Esophagus muscularis mucosa (tissue), 4 donors: ENCODE measurements around the gene BRD7. TPM values are rescaled to one million over a fixed set of nuclear protein-coding genes. Genes with fewer than 3 reads are reported as not detected.
A peak's percentile ranks its signal among the peaks of the same experiment; 100 is the strongest.

ENCODE experiments used
- DNase-seq: peaks from one replicate; pipeline ENCODE4 v3.0.0-alpha.2; 2017; ENCODE audit errors: extremely low spot score
- H3K27ac ChIP-seq, 4 donors: fragments of 200-600 bp; sonication (generic); replicated peaks in 1 of 4; 1 replicate in 3 of 4; 2 replicates in 1 of 4; pipeline ENCODE4 v1.5.1; 2016 to 2019; ENCODE audit warnings: mild to moderate bottlenecking in 1 of 4
- H3K27me3 ChIP-seq, 4 donors: fragments of 200-600 bp; sonication (generic); one replicate each; pipeline versions ENCODE4 v1.5.1 to v1.6.0; 2016 to 2019
- H3K36me3 ChIP-seq, 4 donors: fragments of 200-600 bp; sonication (generic); one replicate each; pipeline ENCODE4 v1.5.1; 2016 to 2019
- H3K4me1 ChIP-seq, 4 donors: fragments of 200-600 bp; sonication (generic); one replicate each; pipeline ENCODE4 v1.5.1; 2016 to 2019
- H3K4me3 ChIP-seq, 4 donors: fragments of 200-600 bp; sonication (generic); 1 replicate in 2 of 4; 2 replicates in 2 of 4; pipeline ENCODE4 v1.5.1; 2016 to 2019; ENCODE audit warnings: mild to moderate bottlenecking in 4 of 4, moderate library complexity in 1 of 4
- H3K9me3 ChIP-seq, 4 donors: fragments of 200-600 bp; sonication (generic); 1 replicate in 3 of 4; 2 replicates in 1 of 4; pipeline ENCODE4 v1.5.1; 2016 to 2019
- EP300 ChIP-seq: sonication (generic); formaldehyde crosslinking; IDR thresholded peaks from one replicate; pipeline ENCODE4 v1.6.1; 2017; ENCODE audit warnings: antibody characterized with exemption
- POLR2A ChIP-seq: fragments of 450-650 bp; IDR thresholded peaks from one replicate; pipeline ENCODE4 v1.6.1; 2017; ENCODE audit warnings: antibody characterized with exemption, moderate library complexity, mild to moderate bottlenecking, low read depth
- POLR2AphosphoS5 ChIP-seq, 2 donors: sonication (generic); formaldehyde crosslinking; IDR thresholded peaks; one replicate each; pipeline ENCODE4 v1.6.1; 2017; ENCODE audit warnings: antibody characterized with exemption in 2 of 2
- WGBS: methylation state at CpG from one replicate; pipeline ENCODE4 v1.1.5; 2018; 5-methylcytosine and 5-hydroxymethylcytosine counted together
- intact Hi-C: fragments of 100-400 bp; cut with DNase I; formaldehyde crosslinking; loops from one replicate; pipeline ENCODE4 v1.15.1; 2023
- total RNA-seq, 4 donors: library from RNA; depleted of rRNA; stranded (reverse); fragments of >200 nt; gene quantifications; one replicate each; pipeline versions ENCODE4 v1.1.0 to v1.2.1, GENCODE V29; 2016
- TF ChIP-seq, protein P1 (sequence below), 3 experiments: fragments of 200-600 bp in 2 of 3; fragments of 450-650 bp in 1 of 3; sonication (generic) in 2 of 3; IDR thresholded peaks; one replicate each; pipeline ENCODE4 v1.5.1; 2017 to 2019; ENCODE audit warnings: antibody characterized with exemption in 3 of 3, mild to moderate bottlenecking in 2 of 3, moderate library complexity in 1 of 3

Gene BRD7
- total RNA-seq, 4 donors from 2014 or later, result 49.5 to 68.1 (median 56.5) TPM

DNA sequence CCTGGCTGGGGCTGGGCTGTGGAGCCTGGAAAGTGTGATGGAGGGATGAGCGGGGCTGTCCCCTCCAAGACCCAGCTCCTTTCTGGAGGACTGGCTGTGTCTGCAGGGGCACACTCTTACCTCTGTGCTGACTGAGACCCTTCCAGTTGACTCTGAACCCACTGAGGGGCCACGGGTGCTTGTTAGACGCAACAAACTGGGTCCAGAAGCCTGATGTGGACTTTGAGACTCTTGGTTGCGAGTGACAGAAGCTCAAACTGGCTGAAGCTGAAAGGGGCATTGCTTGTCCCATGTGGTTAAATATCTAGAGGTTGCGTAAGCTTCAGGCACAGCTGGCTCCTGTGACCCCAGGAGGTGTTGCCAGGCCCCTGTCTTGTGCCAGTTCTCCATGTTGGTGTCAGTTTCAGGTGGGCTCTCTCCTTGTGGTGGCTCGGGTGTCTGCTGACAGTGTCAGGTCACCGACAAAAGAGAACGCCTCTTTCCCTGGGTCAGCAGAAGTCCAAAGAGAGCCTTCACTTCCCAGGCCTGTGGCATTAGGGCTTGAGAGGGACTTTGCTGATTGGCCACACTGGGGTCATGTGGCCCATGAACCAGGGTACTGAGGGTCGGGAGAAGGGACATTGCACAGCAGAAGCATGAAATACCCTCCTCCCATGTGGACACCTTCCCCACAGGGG, 85.7 kb downstream of the BRD7 start:
- WGBS, result 73% methylated on average over 8 of the region's 9 CpGs
- no peak for DNase-seq
- Histone ChIP-seq H3K4me3 (no peak overlapping the region), H3K27me3 (no peaks in the 10 kb centered on the region), H3K27ac (no peak overlapping the region), H3K4me1 (peaks cover 0 to 41% (median 26%) of the 10 kb centered on the region in 4 donors), H3K9me3 (peaks cover 0 to 6% (median 0%) of the 10 kb centered on the region in 4 donors), H3K36me3 (peaks cover 0 to 3% (median 0%) of the 10 kb centered on the region in 4 donors)
- TF ChIP-seq, protein P1, sequence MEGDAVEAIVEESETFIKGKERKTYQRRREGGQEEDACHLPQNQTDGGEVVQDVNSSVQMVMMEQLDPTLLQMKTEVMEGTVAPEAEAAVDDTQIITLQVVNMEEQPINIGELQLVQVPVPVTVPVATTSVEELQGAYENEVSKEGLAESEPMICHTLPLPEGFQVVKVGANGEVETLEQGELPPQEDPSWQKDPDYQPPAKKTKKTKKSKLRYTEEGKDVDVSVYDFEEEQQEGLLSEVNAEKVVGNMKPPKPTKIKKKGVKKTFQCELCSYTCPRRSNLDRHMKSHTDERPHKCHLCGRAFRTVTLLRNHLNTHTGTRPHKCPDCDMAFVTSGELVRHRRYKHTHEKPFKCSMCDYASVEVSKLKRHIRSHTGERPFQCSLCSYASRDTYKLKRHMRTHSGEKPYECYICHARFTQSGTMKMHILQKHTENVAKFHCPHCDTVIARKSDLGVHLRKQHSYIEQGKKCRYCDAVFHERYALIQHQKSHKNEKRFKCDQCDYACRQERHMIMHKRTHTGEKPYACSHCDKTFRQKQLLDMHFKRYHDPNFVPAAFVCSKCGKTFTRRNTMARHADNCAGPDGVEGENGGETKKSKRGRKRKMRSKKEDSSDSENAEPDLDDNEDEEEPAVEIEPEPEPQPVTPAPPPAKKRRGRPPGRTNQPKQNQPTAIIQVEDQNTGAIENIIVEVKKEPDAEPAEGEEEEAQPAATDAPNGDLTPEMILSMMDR (IDR thresholded peaks at IDR 0.05), result no peak
- intact Hi-C loops, result no loop called here

DNA sequence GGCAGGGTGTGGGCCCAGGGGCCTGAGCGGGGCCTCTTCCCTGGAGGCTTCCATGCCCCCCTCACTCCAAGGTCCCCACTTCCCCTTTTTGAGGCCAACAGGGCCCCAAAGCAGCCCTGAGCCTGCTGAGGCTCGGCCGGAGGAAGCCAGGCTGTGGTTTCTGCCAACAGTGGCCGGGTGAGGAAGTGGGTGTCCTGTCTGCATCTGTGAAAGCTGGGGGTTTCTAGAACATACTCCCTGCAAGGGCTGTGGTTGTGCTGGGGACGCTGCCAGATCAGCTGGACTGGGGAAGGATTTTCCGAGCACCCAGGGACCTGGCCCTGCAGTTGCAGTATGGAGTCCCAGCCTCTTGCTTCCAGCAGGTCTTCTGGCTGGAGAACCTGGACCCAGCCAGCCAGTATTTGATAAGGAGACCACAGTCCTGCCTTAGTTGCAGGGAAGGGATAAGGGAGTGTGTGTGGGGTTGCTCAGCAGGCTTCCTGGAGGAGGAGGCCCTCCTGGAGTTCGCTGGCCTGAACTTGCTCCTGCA, 86.7 kb downstream of the BRD7 start:
- 80% methylated on average over 1 of the region's 7 CpGs for WGBS
- H3K27ac ChIP-seq, result peak overlapping the region in 2 of 4 donors; percentile 48 to 49
- H3K36me3 ChIP-seq, result no peaks in the 10 kb centered on the region
- intact Hi-C loops, result no loop called here
- peaks cover 0 to 6% (median 0%) of the 10 kb centered on the region in 4 donors for H3K9me3 ChIP-seq
- no peaks in the 10 kb centered on the region for H3K27me3 ChIP-seq
- no peak for DNase-seq
- H3K4me1 ChIP-seq, result peaks cover 0 to 41% (median 26%) of the 10 kb centered on the region in 4 donors
- TF ChIP-seq EP300, result no peak
- no peak for TF ChIP-seq POLR2A
- TF ChIP-seq, protein P1 (IDR thresholded peaks at IDR 0.05), result no peak
- peak in 1 of 2 donors; percentile 34 for TF ChIP-seq POLR2AphosphoS5 (IDR thresholded peaks at IDR 0.05)
- H3K4me3 ChIP-seq, result no peak overlapping the region

DNA sequence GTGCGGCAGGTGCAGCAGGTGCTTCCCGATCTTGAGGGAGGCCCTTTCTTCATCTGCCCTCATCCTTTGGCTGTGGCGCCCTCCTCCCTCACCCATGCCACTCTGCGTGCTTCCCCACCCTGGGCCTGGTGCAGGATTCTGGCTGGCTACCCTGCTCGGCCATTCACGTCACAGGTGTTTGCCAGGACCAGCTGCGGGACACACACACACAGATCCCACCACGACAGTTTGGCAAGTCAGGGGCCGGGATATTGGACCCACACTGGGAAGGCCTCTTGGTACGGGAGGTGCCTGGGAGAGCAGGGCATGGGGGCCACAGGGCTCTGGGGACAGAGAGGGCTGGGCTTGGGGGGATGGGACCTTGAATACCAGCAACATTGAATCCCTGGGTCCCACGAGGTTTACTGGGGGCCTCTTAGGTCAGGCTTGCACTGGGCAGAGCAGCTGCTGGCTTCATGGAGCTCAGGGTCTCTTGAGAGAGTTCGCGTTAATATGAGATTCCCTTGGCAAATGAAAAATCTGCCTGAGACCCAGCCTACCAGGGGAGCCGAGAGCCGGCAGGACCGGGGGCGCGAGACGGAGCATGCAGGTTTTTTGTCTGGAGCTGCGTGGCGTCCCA, 87.3 kb downstream of the BRD7 start:
- Histone ChIP-seq H3K36me3 (no peaks in the 10 kb centered on the region), H3K4me3 (no peak overlapping the region), H3K4me1 (peaks cover 0 to 41% (median 26%) of the 10 kb centered on the region in 4 donors), H3K27me3 (no peaks in the 10 kb centered on the region), H3K27ac (peak overlapping the region in 3 of 4 donors; percentile 28 to 49 (median 48)), H3K9me3 (peaks cover 0 to under 1% (median 0%) of the 10 kb centered on the region in 4 donors)
- no peak for DNase-seq
- no peak for TF ChIP-seq POLR2A
- TF ChIP-seq, protein P1 (IDR thresholded peaks at IDR 0.05), result no peak
- 82% methylated on average over 19 of the region's 21 CpGs for WGBS
- intact Hi-C loops, result no loop called here

DNA sequence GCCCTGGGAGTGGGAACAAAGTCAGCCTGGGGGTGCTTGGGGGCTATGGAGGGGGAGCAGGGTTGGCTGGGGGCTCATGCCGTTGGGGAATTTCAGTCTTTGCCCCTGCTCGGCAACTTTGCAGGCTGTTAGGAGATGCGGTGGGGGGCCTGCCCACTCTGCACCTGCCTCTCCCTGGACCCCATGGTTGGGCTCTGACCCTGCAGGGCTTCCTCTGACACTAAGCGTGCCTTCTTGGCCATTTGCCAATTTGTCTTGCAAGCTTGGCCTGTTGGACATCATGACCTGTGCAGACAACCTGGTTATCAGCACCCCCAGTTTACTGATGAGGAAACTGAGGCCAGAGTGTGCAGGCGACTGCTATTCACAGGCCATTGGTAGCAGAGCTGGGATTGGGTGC, 87.9 kb downstream of the BRD7 start:
- H3K36me3 ChIP-seq, result no peaks in the 10 kb centered on the region
- no peak for DNase-seq
- TF ChIP-seq, protein P1 (IDR thresholded peaks at IDR 0.05), result no peak
- TF ChIP-seq EP300 (no peak), POLR2A (no peak), POLR2AphosphoS5 (IDR thresholded peaks at IDR 0.05) (no peak)
- peaks cover 0 to 41% (median 26%) of the 10 kb centered on the region in 4 donors for H3K4me1 ChIP-seq
- 85% methylated on average over 5 of the region's 5 CpGs for WGBS
- no peaks in the 10 kb centered on the region for H3K27me3 ChIP-seq
- H3K27ac ChIP-seq, result peak overlapping the region in 1 of 4 donors; percentile 49
- intact Hi-C loops, result no loop called here
- H3K4me3 ChIP-seq, result no peak overlapping the region
- H3K9me3 ChIP-seq, result no peaks in the 10 kb centered on the region
